GM19025 (cell line): ENCODE data around the gene CSNK1G1.
"Not testable (repeated sequence)": the region's sequence is repeated elsewhere in the genome, so short reads cannot be mapped to it uniquely, and the experiment has no call there.

Experiments used
- ATAC-seq: cut with Tn5 transposase; IDR thresholded peaks from one replicate; pipeline ENCODE4 v1.9.1; 2021; ENCODE audit warnings: mild to moderate bottlenecking, low read depth, moderate library complexity; ENCODE audit not compliant: unreplicated experiment

The CSNK1G1 gene

GRCh38 chr15:64141798-64142512 is 214.0 kb downstream of the CSNK1G1 start:
- no peak for ATAC-seq

DNA sequence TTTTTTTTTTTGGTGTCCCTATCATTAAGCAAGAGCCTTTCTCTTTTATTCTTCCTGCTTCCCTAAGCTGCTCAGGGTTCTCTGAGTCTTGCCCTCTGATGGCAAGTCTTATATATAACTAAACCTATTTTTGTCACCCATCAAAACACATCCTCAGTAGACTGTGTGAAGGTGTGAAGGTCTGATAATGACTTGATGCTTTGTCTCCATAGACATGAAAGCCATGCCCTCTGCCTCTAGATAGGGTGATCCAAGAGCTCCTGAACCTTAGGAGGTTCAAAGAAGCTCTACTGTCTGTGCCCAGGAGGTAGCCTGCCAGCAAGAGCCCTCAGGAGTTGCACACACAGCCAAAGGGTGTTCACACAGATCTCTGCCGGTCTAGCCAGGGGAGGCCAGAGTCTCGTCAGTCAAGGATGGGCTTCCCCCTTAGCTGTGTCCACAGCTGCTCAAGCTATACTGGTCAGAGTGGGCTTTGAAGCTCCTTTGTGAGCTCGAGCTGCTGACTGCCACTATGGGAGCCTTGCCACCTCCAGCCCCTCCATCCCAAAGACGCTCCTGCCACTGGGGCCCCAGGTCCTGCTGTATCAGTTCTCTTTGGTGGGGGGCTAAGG is 217.5 kb downstream of the CSNK1G1 start:
- no peak for ATAC-seq

DNA sequence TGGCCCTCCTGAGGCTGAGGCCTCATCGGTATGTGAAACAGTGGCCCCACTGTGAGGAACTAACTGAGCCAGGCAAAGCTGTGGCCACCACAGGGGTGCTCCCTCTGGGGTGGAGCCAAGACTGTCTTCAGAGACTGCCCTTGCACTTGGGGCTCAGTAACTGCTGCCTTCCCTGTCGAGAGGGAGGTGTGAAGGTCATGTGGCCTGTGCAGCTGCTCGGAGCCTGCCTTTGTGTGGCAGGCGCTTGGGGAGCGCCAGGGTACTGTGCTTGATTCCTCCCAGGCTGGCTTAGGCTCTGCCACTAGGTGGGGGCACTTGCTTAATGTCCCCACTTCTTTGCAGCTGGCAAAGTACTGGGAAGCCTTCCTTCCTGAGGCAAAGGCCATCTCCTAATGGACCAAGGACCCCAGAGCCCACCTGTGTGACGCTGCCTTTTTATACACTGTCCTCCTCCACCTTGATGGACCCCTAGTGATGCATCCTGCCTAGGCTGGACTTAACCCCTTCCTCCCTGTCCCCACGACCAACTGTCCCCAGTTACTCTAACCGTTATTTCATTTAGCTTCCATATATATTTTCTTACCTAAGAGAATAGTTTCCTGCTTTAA is 218.6 kb downstream of the CSNK1G1 start:
- no peak for ATAC-seq

- ATAC-seq, result no peak
Measured at GRCh38 chr15:64136347-64136746, 219.6 kb downstream of the CSNK1G1 start.

- ATAC-seq, result no peak
Measured at GRCh38 chr15:64134345-64134829, 221.6 kb downstream of the CSNK1G1 start.

GRCh38 chr15:64133623-64134344 is 222.2 kb downstream of the CSNK1G1 start:
- ATAC-seq, result no peak

GRCh38 chr15:64132217-64132616 is 223.8 kb downstream of the CSNK1G1 start:
- no peak for ATAC-seq

DNA sequence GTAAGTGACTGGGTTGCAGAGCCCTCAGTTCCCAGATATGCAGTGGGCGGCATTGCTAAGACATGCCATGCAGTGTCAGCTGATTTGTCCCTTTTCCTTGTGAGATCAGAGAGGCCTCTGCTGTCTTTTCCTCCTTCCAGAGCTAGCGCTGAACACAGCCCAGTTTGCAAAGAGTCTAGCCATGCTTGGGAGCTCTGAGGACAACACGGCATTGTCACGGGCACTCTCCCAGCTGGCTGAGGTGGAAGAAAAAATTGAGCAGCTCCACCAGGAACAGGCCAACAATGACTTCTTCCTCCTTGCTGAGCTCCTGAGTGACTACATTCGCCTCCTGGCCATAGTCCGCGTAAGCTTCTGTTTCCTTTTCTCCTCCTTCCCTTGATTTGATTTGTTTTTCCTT is 224.4 kb downstream of the CSNK1G1 start:
- no peak for ATAC-seq

GRCh38 chr15:64130159-64130558 is 225.8 kb downstream of the CSNK1G1 start:
- no peak for ATAC-seq

DNA sequence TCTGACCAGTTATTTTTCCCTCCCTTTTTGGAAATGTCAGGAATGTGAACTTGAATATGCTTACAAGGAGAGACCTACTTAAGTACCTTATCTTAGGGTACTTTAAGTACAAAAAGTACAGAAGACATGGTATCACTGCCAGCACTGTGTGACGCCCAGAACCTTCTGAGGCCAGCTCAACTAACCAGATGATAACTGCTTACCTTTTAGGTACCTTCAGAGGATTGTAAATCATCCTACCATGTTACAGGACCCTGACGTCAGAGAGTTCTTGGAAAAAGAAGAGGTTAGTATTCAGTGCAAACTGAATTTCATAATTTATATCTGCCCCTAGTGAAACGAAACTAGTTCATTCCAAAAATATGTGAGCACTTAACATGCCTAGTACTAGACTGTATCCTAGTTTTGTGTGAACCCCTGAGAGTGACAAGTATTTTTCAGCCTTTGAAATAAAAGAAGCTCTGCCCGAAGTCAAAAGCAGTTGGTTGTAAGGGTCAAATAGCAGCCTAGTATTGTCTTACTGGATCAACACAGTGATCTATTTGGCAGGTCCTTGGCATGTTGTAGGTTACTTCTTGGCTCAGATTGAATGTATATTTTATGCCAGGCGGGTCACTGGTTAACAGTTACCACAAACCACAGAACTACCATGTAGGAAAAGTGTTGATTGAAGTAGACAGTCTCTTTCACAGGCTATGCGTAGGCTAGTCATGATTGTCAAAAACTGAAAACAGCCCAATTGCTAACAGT is 228.3 kb downstream of the CSNK1G1 start:
- no peak for ATAC-seq

DNA sequence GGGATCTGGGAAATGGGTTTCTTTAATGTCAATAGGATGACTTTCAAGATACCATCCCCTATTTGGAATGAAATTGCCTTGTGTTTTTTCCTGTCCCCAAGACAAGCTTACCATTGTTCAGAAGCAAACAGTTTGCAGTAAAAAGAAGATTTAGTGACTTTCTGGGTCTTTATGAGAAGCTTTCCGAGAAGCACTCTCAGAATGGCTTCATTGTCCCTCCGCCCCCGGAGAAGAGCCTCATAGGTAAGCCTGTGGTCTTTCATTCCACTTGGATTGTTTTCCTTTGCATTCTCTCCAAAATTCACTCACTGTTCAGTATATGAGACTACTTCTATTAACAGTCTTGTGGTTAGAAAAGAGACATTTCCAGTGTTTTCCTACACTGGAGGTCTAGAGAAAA is 230.0 kb downstream of the CSNK1G1 start:
- ATAC-seq, result no peak

DNA sequence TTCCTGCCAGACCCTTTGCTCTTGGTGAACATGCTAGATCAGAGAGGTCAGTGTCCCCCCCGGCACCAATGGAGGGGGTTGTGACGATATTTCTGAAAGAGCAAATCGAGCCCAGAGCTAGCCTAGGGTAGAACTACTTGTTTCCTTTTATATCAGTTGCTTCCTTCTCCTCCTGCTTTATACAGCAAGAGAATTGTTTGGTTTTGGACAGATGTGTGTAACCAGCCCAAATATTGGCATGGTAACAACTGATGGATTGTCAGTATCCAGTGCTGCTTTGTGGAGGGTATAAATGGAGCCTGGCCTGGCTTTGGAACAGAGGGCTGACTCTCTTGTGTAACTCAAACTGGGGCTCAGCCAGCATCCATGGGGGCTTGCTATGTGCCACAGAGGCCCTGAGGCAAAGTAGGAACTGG is 233.0 kb downstream of the CSNK1G1 start:
- ATAC-seq, result no peak

DNA sequence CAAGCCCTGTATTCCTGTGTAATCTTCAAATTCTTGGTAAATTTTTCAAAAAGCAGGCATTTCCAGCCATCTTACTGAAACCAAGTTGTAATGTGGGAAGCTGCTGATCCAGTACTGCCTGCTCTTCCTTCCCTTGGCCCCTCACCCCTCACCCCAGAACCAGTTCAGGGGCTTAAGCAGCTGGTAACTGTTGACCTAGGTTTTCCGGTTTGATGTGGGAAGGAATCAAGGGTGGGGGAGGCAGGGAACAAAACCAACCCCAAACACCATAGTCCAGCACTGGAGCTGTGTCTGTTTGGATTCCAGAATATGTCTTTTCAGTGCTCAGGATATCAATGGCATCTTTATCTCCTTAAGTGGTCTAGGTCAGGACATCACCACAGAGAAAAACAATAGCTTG is 233.5 kb downstream of the CSNK1G1 start:
- no peak for ATAC-seq

- ATAC-seq, result no peak
Measured at GRCh38 chr15:64121614-64122013, 234.4 kb downstream of the CSNK1G1 start.

- ATAC-seq, result not testable (repeated sequence)
Measured at GRCh38 chr15:64120322-64120721, 235.7 kb downstream of the CSNK1G1 start.

GRCh38 chr15:64117759-64118487 is 238.1 kb downstream of the CSNK1G1 start:
- no peak for ATAC-seq
